ENCODE results near the gene ADAMTS12. TPM values are rescaled to one million over a fixed set of nuclear protein-coding genes. Genes with fewer than 3 reads are reported as not detected.
A peak's percentile ranks its signal among the peaks of the same experiment; 100 is the strongest.

Gene ADAMTS12
- polyA plus RNA-seq, 4 donors: 0.37 to 2.8 (median 0.54) TPM; not detected in 1

DNA sequence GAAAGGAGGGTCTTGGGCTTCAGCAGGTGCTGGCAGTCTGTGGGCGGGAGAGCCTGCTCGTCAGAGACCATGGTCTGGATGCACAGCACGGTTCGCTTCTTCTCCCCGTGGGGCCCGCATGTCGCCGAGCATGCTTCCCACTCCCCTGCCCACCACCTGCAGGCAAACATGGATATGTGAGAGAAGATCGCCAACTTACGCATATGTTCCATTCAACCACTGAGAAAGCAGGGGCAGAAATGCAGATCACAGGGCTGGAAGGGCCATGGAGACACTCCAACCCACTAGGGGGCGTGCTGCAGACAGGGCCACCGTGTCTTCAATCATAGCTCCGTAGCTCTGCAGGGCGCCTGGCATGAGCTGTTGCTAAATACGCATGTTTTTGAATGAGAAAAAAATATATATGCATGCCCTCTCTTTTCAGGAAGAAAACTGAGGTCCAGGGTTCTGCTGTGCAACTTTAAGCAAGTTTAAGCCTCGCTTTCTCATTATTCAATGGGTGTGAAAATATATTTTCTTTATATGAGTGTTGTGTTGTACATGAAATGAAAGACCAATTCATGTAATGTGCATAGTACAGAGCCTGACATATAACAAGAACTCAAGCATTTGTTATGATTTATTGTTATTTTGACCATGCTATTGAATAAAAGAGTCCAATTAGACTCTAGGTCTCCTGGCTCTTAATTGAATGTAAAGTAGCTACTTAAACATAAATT lies 303.0 kb downstream of the ADAMTS12 start:
- no peak overlapping the region for H3K4me3 ChIP-seq (ENCODE audit: low read depth in 1 of 3, low read length in 3 of 3)
- H3K4me1 ChIP-seq (ENCODE audit: control insufficient read depth in 3 of 3, insufficient read depth in 2 of 3, low read depth in 1 of 3, low read length in 2 of 3): no peaks in the 10 kb centered on the region
- H3K36me3 ChIP-seq (ENCODE audit: control insufficient read depth in 3 of 3, insufficient read depth in 2 of 3, low read depth in 1 of 3, low read length in 3 of 3): no peaks in the 10 kb centered on the region
- peak; percentile 17 to 19 for DNase-seq
- no peaks in the 10 kb centered on the region for H3K9me3 ChIP-seq (ENCODE audit: control insufficient read depth in 2 of 2, insufficient read depth in 1 of 2, low read depth in 1 of 2, low read length in 1 of 2)
- 65 to 72% (median 67%) methylated on average over 16 of the region's 16 CpGs for WGBS, 3 donors
- no peaks in the 10 kb centered on the region for H3K27me3 ChIP-seq (ENCODE audit: control insufficient read depth in 3 of 3, insufficient read depth in 3 of 3, low read length in 3 of 3)
- H3K27ac ChIP-seq (ENCODE audit: low read depth in 1 of 3, low read length in 2 of 3): no peak overlapping the region
- no peak for FAIRE-seq

DNA sequence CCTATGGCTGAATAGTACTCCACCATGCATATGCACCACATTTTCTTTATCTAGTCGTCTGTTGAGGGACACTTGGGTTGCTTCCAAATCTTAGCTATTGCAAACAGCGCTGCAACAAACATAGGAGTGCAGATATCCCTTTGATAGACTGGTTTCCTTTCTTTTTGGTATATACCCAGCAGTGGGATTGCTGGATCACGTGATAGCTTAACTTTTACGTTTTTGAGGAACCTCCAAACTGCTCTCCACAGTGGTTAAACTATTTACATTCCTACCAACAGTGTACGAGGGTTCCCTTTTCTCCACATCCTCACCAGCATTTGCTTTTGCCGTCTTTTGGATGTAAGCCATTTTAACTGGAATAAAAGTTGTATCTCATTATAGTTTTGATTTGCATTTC lies 308.5 kb downstream of the ADAMTS12 start:
- FAIRE-seq (no peak), DNase-seq (no peak)
- Histone ChIP-seq H3K36me3 (ENCODE audit: control insufficient read depth in 3 of 3, insufficient read depth in 2 of 3, low read depth in 1 of 3, low read length in 3 of 3) (no peaks in the 10 kb centered on the region), H3K9me3 (ENCODE audit: control insufficient read depth in 2 of 2, insufficient read depth in 1 of 2, low read depth in 1 of 2, low read length in 1 of 2) (no peaks in the 10 kb centered on the region), H3K27ac (ENCODE audit: low read depth in 1 of 3, low read length in 2 of 3) (no peak overlapping the region), H3K4me1 (ENCODE audit: control insufficient read depth in 3 of 3, insufficient read depth in 2 of 3, low read depth in 1 of 3, low read length in 2 of 3) (no peaks in the 10 kb centered on the region), H3K4me3 (ENCODE audit: low read depth in 1 of 3, low read length in 3 of 3) (no peak overlapping the region), H3K27me3 (ENCODE audit: control insufficient read depth in 3 of 3, insufficient read depth in 3 of 3, low read length in 3 of 3) (no peaks in the 10 kb centered on the region)
- 60 to 70% (median 64%) methylated on average over 6 of the region's 6 CpGs for WGBS, 3 donors

DNA sequence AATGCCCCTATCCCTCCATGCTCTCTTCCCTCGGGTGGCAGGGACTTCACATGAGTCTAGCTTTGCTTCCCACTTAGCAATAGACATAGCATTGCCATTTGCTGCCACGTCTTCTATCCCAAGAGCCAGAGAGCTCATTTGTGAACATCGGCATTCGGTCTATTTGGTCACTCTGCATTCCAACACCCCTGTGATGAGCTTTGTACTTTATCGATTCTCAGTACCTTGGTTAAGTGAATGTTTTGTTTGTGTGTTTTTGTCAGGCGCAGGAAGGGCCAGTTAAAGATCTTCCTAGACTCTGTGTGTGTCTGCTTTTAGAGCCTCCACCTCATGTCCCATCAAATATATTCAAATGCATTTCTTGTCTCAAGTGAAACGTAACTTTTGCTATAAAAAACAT lies 309.4 kb downstream of the ADAMTS12 start:
- Histone ChIP-seq H3K9me3 (ENCODE audit: control insufficient read depth in 2 of 2, insufficient read depth in 1 of 2, low read depth in 1 of 2, low read length in 1 of 2) (no peaks in the 10 kb centered on the region), H3K4me3 (ENCODE audit: low read depth in 1 of 3, low read length in 3 of 3) (no peak overlapping the region), H3K36me3 (ENCODE audit: control insufficient read depth in 3 of 3, insufficient read depth in 2 of 3, low read depth in 1 of 3, low read length in 3 of 3) (no peaks in the 10 kb centered on the region), H3K27me3 (ENCODE audit: control insufficient read depth in 3 of 3, insufficient read depth in 3 of 3, low read length in 3 of 3) (no peaks in the 10 kb centered on the region), H3K4me1 (ENCODE audit: control insufficient read depth in 3 of 3, insufficient read depth in 2 of 3, low read depth in 1 of 3, low read length in 2 of 3) (no peaks in the 10 kb centered on the region), H3K27ac (ENCODE audit: low read depth in 1 of 3, low read length in 2 of 3) (no peak overlapping the region)
- DNase-seq: no peak
- 53 to 74% (median 53%) methylated on average over 7 of the region's 7 CpGs for WGBS, 3 donors
- no peak for FAIRE-seq

- Histone ChIP-seq H3K27ac (ENCODE audit: low read depth in 1 of 3, low read length in 2 of 3) (no peak overlapping the region), H3K36me3 (ENCODE audit: control insufficient read depth in 3 of 3, insufficient read depth in 2 of 3, low read depth in 1 of 3, low read length in 3 of 3) (no peaks in the 10 kb centered on the region), H3K27me3 (ENCODE audit: control insufficient read depth in 3 of 3, insufficient read depth in 3 of 3, low read length in 3 of 3) (no peaks in the 10 kb centered on the region), H3K4me3 (ENCODE audit: low read depth in 1 of 3, low read length in 3 of 3) (no peak overlapping the region), H3K9me3 (ENCODE audit: control insufficient read depth in 2 of 2, insufficient read depth in 1 of 2, low read depth in 1 of 2, low read length in 1 of 2) (no peaks in the 10 kb centered on the region), H3K4me1 (ENCODE audit: control insufficient read depth in 3 of 3, insufficient read depth in 2 of 3, low read depth in 1 of 3, low read length in 2 of 3) (no peaks in the 10 kb centered on the region)
- FAIRE-seq (no peak), DNase-seq (no peak)
- 73 to 81% (median 73%) methylated on average over 2 of the region's 2 CpGs for WGBS, 3 donors
Observed at GRCh38 chr5:33579789-33580188, 312.0 kb downstream of the ADAMTS12 start.

DNA sequence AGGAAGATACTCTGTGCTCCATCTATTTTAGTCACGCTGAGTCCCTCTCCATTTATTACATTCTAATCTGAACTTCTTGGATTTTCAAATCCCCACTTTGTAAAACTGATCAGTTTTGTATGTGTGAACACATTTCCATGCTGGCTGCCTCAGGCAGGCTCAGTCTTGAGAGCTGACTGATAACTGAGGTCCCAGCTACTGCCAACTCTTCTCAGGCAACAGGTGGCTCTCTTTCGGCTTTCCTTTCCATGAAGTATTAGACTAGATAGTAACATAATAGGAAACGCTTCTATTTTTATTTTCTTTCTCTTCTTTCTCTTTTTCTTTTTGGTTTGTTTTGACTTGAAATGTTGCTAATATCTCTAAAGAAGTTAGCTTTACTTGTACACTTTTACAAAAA lies 312.6 kb downstream of the ADAMTS12 start:
- no peak overlapping the region for H3K4me3 ChIP-seq (ENCODE audit: low read depth in 1 of 3, low read length in 3 of 3)
- WGBS, 3 donors: 73 to 83% (median 73%) methylated on average over 3 of the region's 3 CpGs
- no peaks in the 10 kb centered on the region for H3K27me3 ChIP-seq (ENCODE audit: control insufficient read depth in 3 of 3, insufficient read depth in 3 of 3, low read length in 3 of 3)
- no peak overlapping the region for H3K27ac ChIP-seq (ENCODE audit: low read depth in 1 of 3, low read length in 2 of 3)
- DNase-seq (no peak), FAIRE-seq (no peak)
- no peaks in the 10 kb centered on the region for H3K4me1 ChIP-seq (ENCODE audit: control insufficient read depth in 3 of 3, insufficient read depth in 2 of 3, low read depth in 1 of 3, low read length in 2 of 3)
- H3K9me3 ChIP-seq (ENCODE audit: control insufficient read depth in 2 of 2, insufficient read depth in 1 of 2, low read depth in 1 of 2, low read length in 1 of 2): no peaks in the 10 kb centered on the region
- no peaks in the 10 kb centered on the region for H3K36me3 ChIP-seq (ENCODE audit: control insufficient read depth in 3 of 3, insufficient read depth in 2 of 3, low read depth in 1 of 3, low read length in 3 of 3)

GRCh38 chr5:33576726-33577590 lies 314.8 kb downstream of the ADAMTS12 start:
- Histone ChIP-seq H3K27me3 (ENCODE audit: control insufficient read depth in 3 of 3, insufficient read depth in 3 of 3, low read length in 3 of 3) (no peaks in the 10 kb centered on the region), H3K4me1 (ENCODE audit: control insufficient read depth in 3 of 3, insufficient read depth in 2 of 3, low read depth in 1 of 3, low read length in 2 of 3) (no peaks in the 10 kb centered on the region), H3K27ac (ENCODE audit: low read depth in 1 of 3, low read length in 2 of 3) (peak overlapping the region in 1 of 3 donors; percentile 24), H3K4me3 (ENCODE audit: low read depth in 1 of 3, low read length in 3 of 3) (no peak overlapping the region), H3K36me3 (ENCODE audit: control insufficient read depth in 3 of 3, insufficient read depth in 2 of 3, low read depth in 1 of 3, low read length in 3 of 3) (no peaks in the 10 kb centered on the region), H3K9me3 (ENCODE audit: control insufficient read depth in 2 of 2, insufficient read depth in 1 of 2, low read depth in 1 of 2, low read length in 1 of 2) (no peaks in the 10 kb centered on the region)
- DNase-seq: no peak
- 72 to 88% (median 85%) methylated on average over 10 of the region's 10 CpGs for WGBS, 3 donors
- FAIRE-seq: no peak

GRCh38 chr5:33565324-33565723 lies 326.5 kb downstream of the ADAMTS12 start:
- no peak overlapping the region for H3K4me3 ChIP-seq (ENCODE audit: low read depth in 1 of 3, low read length in 3 of 3)
- DNase-seq: no peak
- no peak for FAIRE-seq
- H3K27ac ChIP-seq (ENCODE audit: low read depth in 1 of 3, low read length in 2 of 3): no peak overlapping the region
- no peaks in the 10 kb centered on the region for H3K4me1 ChIP-seq (ENCODE audit: control insufficient read depth in 3 of 3, insufficient read depth in 2 of 3, low read depth in 1 of 3, low read length in 2 of 3)
- H3K27me3 ChIP-seq (ENCODE audit: control insufficient read depth in 3 of 3, insufficient read depth in 3 of 3, low read length in 3 of 3): no peaks in the 10 kb centered on the region
- WGBS, 3 donors: 51 to 58% (median 52%) methylated on average over 2 of the region's 2 CpGs
- H3K36me3 ChIP-seq (ENCODE audit: control insufficient read depth in 3 of 3, insufficient read depth in 2 of 3, low read depth in 1 of 3, low read length in 3 of 3): no peaks in the 10 kb centered on the region
- no peaks in the 10 kb centered on the region for H3K9me3 ChIP-seq (ENCODE audit: control insufficient read depth in 2 of 2, insufficient read depth in 1 of 2, low read depth in 1 of 2, low read length in 1 of 2)

DNA sequence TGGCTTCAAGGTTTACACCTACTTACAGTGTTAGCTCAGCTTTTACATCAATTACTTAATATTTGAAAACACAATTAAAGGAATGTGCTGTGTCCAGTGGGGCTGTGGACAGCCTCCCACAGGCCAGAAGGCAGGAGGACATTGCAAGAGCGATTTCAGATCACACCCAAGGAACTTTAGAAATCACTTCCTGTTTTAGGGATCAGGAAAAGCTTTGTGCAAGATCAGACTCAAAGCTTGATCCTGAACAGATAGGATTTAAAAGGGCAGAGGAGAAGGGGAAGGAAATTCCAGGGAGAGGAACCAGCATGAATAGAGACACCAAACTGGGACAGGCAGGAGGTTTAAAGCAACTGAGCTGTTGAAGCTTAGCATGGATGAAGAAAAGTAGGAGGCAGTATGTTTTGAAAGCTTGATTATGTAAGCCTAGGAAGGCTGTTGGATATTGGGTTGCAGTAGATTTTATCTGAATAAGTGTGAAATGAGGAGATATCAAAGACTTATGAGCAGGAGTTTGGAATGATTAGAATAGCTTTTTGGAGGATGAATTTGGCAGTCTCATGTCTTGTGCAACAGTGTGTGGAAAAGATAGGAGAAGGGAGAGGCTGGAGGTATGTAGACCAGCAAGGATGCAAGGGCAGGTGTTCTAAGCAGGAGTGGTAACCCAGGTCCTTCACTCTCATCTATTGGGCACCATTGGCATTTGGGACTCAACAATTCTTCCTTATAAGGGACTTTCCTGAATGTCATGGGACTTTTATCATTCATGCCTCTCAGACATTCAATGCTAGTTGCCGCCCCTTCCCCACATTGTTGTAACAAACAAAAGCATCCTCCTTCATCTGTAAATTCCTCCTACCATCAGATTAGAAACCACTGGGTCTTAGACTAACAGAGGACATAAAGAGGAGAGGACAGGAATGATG lies 327.5 kb downstream of the ADAMTS12 start:
- Histone ChIP-seq H3K27ac (ENCODE audit: low read depth in 1 of 3, low read length in 2 of 3) (no peak overlapping the region), H3K36me3 (ENCODE audit: control insufficient read depth in 3 of 3, insufficient read depth in 2 of 3, low read depth in 1 of 3, low read length in 3 of 3) (no peaks in the 10 kb centered on the region), H3K27me3 (ENCODE audit: control insufficient read depth in 3 of 3, insufficient read depth in 3 of 3, low read length in 3 of 3) (no peaks in the 10 kb centered on the region), H3K4me1 (ENCODE audit: control insufficient read depth in 3 of 3, insufficient read depth in 2 of 3, low read depth in 1 of 3, low read length in 2 of 3) (no peaks in the 10 kb centered on the region), H3K9me3 (ENCODE audit: control insufficient read depth in 2 of 2, insufficient read depth in 1 of 2, low read depth in 1 of 2, low read length in 1 of 2) (no peaks in the 10 kb centered on the region), H3K4me3 (ENCODE audit: low read depth in 1 of 3, low read length in 3 of 3) (no peak overlapping the region)
- 64 to 76% (median 73%) methylated on average over 2 of the region's 2 CpGs for WGBS, 3 donors
- DNase-seq (no peak), FAIRE-seq (no peak)
